ENCODE data around the gene TRIM38.

TRIM38 gene

GRCh38 chr6:25962149-25963127, at the start of gene TRIM38:
TRIM38 (plus strand) TSS chr6:25962802; CDS start chr6:25966523, 3,721 bp downstream.
- Histone ChIP-seq H2AFZ (ENCODE audit: low read depth, low read length) (no peak within 1 kb of the TSS), H3K4me3 (ENCODE audit: low read length) (no peak within 1 kb of the TSS), H3K27me3 (ENCODE audit: insufficient read depth, low read length) (no peaks in the 10 kb centered on the region), H3K4me1 (ENCODE audit: insufficient read depth, low read length) (no peaks in the 10 kb centered on the region), H3K36me3 (ENCODE audit: insufficient read depth, low read length) (no peaks in the 10 kb centered on the region), H3K9me3 (ENCODE audit: low read length) (peaks cover 5% of the 10 kb centered on the region)

- H3K36me3 ChIP-seq (ENCODE audit: insufficient read depth, low read length): no peaks in the 10 kb centered on the region
- H3K27me3 ChIP-seq (ENCODE audit: insufficient read depth, low read length): no peaks in the 10 kb centered on the region
- no peak overlapping the region for H3K4me3 ChIP-seq (ENCODE audit: low read length)
- peaks cover 11% of the 10 kb centered on the region for H3K4me1 ChIP-seq (ENCODE audit: insufficient read depth, low read length)
- no peaks in the 10 kb centered on the region for H3K9me3 ChIP-seq (ENCODE audit: low read length)
- H2AFZ ChIP-seq (ENCODE audit: low read depth, low read length): no peak overlapping the region
Measured at GRCh38 chr6:25913741-25914140, 48.9 kb upstream of the TRIM38 start.

- Histone ChIP-seq H3K27me3 (ENCODE audit: insufficient read depth, low read length) (no peaks in the 10 kb centered on the region), H3K4me3 (ENCODE audit: low read length) (no peak overlapping the region), H2AFZ (ENCODE audit: low read depth, low read length) (no peak overlapping the region), H3K4me1 (ENCODE audit: insufficient read depth, low read length) (peaks cover 1% of the 10 kb centered on the region), H3K9me3 (ENCODE audit: low read length) (no peaks in the 10 kb centered on the region), H3K36me3 (ENCODE audit: insufficient read depth, low read length) (no peaks in the 10 kb centered on the region)
Measured at GRCh38 chr6:25916330-25916729, 46.3 kb upstream of the TRIM38 start.

GRCh38 chr6:25916789-25917490, 45.7 kb upstream of the TRIM38 start:
- no peaks in the 10 kb centered on the region for H3K27me3 ChIP-seq (ENCODE audit: insufficient read depth, low read length)
- H3K4me1 ChIP-seq (ENCODE audit: insufficient read depth, low read length): no peaks in the 10 kb centered on the region
- no peaks in the 10 kb centered on the region for H3K36me3 ChIP-seq (ENCODE audit: insufficient read depth, low read length)
- H3K4me3 ChIP-seq (ENCODE audit: low read length): no peak overlapping the region
- no peak overlapping the region for H2AFZ ChIP-seq (ENCODE audit: low read depth, low read length)
- no peaks in the 10 kb centered on the region for H3K9me3 ChIP-seq (ENCODE audit: low read length)

GRCh38 chr6:25918083-25918683, 44.4 kb upstream of the TRIM38 start:
- Histone ChIP-seq H3K27me3 (ENCODE audit: insufficient read depth, low read length) (no peaks in the 10 kb centered on the region), H3K36me3 (ENCODE audit: insufficient read depth, low read length) (no peaks in the 10 kb centered on the region), H3K9me3 (ENCODE audit: low read length) (no peaks in the 10 kb centered on the region), H3K4me3 (ENCODE audit: low read length) (no peak overlapping the region), H2AFZ (ENCODE audit: low read depth, low read length) (no peak overlapping the region), H3K4me1 (ENCODE audit: insufficient read depth, low read length) (no peaks in the 10 kb centered on the region)

GRCh38 chr6:25919657-25920056, 42.9 kb upstream of the TRIM38 start:
- Histone ChIP-seq H3K27me3 (ENCODE audit: insufficient read depth, low read length) (no peaks in the 10 kb centered on the region), H3K36me3 (ENCODE audit: insufficient read depth, low read length) (no peaks in the 10 kb centered on the region), H2AFZ (ENCODE audit: low read depth, low read length) (no peak overlapping the region), H3K9me3 (ENCODE audit: low read length) (no peaks in the 10 kb centered on the region), H3K4me1 (ENCODE audit: insufficient read depth, low read length) (no peaks in the 10 kb centered on the region), H3K4me3 (ENCODE audit: low read length) (no peak overlapping the region)

GRCh38 chr6:25921525-25922203, 40.9 kb upstream of the TRIM38 start:
- H2AFZ ChIP-seq (ENCODE audit: low read depth, low read length): no peak overlapping the region
- H3K9me3 ChIP-seq (ENCODE audit: low read length): no peaks in the 10 kb centered on the region
- H3K27me3 ChIP-seq (ENCODE audit: insufficient read depth, low read length): no peaks in the 10 kb centered on the region
- H3K4me1 ChIP-seq (ENCODE audit: insufficient read depth, low read length): no peaks in the 10 kb centered on the region
- no peaks in the 10 kb centered on the region for H3K36me3 ChIP-seq (ENCODE audit: insufficient read depth, low read length)
- H3K4me3 ChIP-seq (ENCODE audit: low read length): no peak overlapping the region

GRCh38 chr6:25922301-25922700, 40.3 kb upstream of the TRIM38 start:
- no peaks in the 10 kb centered on the region for H3K4me1 ChIP-seq (ENCODE audit: insufficient read depth, low read length)
- no peaks in the 10 kb centered on the region for H3K9me3 ChIP-seq (ENCODE audit: low read length)
- no peak overlapping the region for H3K4me3 ChIP-seq (ENCODE audit: low read length)
- no peaks in the 10 kb centered on the region for H3K27me3 ChIP-seq (ENCODE audit: insufficient read depth, low read length)
- H2AFZ ChIP-seq (ENCODE audit: low read depth, low read length): no peak overlapping the region
- H3K36me3 ChIP-seq (ENCODE audit: insufficient read depth, low read length): no peaks in the 10 kb centered on the region

- H3K9me3 ChIP-seq (ENCODE audit: low read length): no peaks in the 10 kb centered on the region
- no peak overlapping the region for H3K4me3 ChIP-seq (ENCODE audit: low read length)
- H3K4me1 ChIP-seq (ENCODE audit: insufficient read depth, low read length): no peaks in the 10 kb centered on the region
- H3K27me3 ChIP-seq (ENCODE audit: insufficient read depth, low read length): no peaks in the 10 kb centered on the region
- no peak overlapping the region for H2AFZ ChIP-seq (ENCODE audit: low read depth, low read length)
- no peaks in the 10 kb centered on the region for H3K36me3 ChIP-seq (ENCODE audit: insufficient read depth, low read length)
Measured at GRCh38 chr6:25925876-25926275, 36.7 kb upstream of the TRIM38 start.

- H3K4me1 ChIP-seq (ENCODE audit: insufficient read depth, low read length): no peaks in the 10 kb centered on the region
- no peaks in the 10 kb centered on the region for H3K9me3 ChIP-seq (ENCODE audit: low read length)
- H3K36me3 ChIP-seq (ENCODE audit: insufficient read depth, low read length): no peaks in the 10 kb centered on the region
- H3K27me3 ChIP-seq (ENCODE audit: insufficient read depth, low read length): no peaks in the 10 kb centered on the region
- no peak overlapping the region for H2AFZ ChIP-seq (ENCODE audit: low read depth, low read length)
- no peak overlapping the region for H3K4me3 ChIP-seq (ENCODE audit: low read length)
Measured at GRCh38 chr6:25927178-25927577, 35.4 kb upstream of the TRIM38 start.

GRCh38 chr6:25927756-25928216, 34.8 kb upstream of the TRIM38 start:
- Histone ChIP-seq H3K27me3 (ENCODE audit: insufficient read depth, low read length) (no peaks in the 10 kb centered on the region), H2AFZ (ENCODE audit: low read depth, low read length) (no peak overlapping the region), H3K9me3 (ENCODE audit: low read length) (no peaks in the 10 kb centered on the region), H3K36me3 (ENCODE audit: insufficient read depth, low read length) (no peaks in the 10 kb centered on the region), H3K4me3 (ENCODE audit: low read length) (no peak overlapping the region), H3K4me1 (ENCODE audit: insufficient read depth, low read length) (no peaks in the 10 kb centered on the region)

GRCh38 chr6:25928562-25929324, 33.9 kb upstream of the TRIM38 start:
- H3K27me3 ChIP-seq (ENCODE audit: insufficient read depth, low read length): no peaks in the 10 kb centered on the region
- no peaks in the 10 kb centered on the region for H3K36me3 ChIP-seq (ENCODE audit: insufficient read depth, low read length)
- H3K9me3 ChIP-seq (ENCODE audit: low read length): no peaks in the 10 kb centered on the region
- H3K4me3 ChIP-seq (ENCODE audit: low read length): no peak overlapping the region
- H2AFZ ChIP-seq (ENCODE audit: low read depth, low read length): no peak overlapping the region
- no peaks in the 10 kb centered on the region for H3K4me1 ChIP-seq (ENCODE audit: insufficient read depth, low read length)
